Neural progenitor cell (in vitro differentiated cells): ENCODE data around the gene ID1. TPM values are rescaled to one million over a fixed set of nuclear protein-coding genes. Genes with fewer than 3 reads are reported as not detected.
"Not testable (repeated sequence)": the region's sequence is repeated elsewhere in the genome, so short reads cannot be mapped to it uniquely, and the experiment has no call there.

Source experiments
- DNase-seq: peaks from one replicate; pipeline ENCODE4 v3.0.0-alpha.2; 2016; ENCODE audit warnings: low spot score
- H2AFZ ChIP-seq: fragments of 200-600 bp; sonication (generic); replicated peaks from 2 replicates; pipeline ENCODE4 v1.6.1; 2016; ENCODE audit warnings: antibody characterized with exemption
- H3F3A ChIP-seq: fragments of 200-600 bp; sonication (generic); 2 replicates; pipeline ENCODE4 v1.6.1; 2016; ENCODE audit warnings: antibody characterized with exemption, low read depth
- H3K27ac ChIP-seq: fragments of 200-600 bp; sonication (generic); 2 replicates; pipeline ENCODE4 v1.5.1; 2016; ENCODE audit warnings: mild to moderate bottlenecking
- H3K27me3 ChIP-seq: fragments of 200-600 bp; sonication (generic); 2 replicates; pipeline ENCODE4 v1.6.1; 2016; ENCODE audit warnings: mild to moderate bottlenecking, moderate library complexity
- H3K36me3 ChIP-seq: fragments of 200-600 bp; sonication (generic); 2 replicates; pipeline ENCODE4 v1.5.1; 2016
- H3K4me1 ChIP-seq: fragments of 200-600 bp; sonication (generic); 2 replicates; pipeline ENCODE4 v1.6.1; 2016; ENCODE audit warnings: mixed run types
- H3K4me2 ChIP-seq: fragments of 200-600 bp; sonication (generic); 2 replicates; pipeline ENCODE4 v1.6.1; 2016
- H3K4me3 ChIP-seq: fragments of 200-600 bp; sonication (generic); 2 replicates; pipeline ENCODE4 v1.5.1; 2016
- H3K79me2 ChIP-seq: fragments of 200-600 bp; sonication (generic); 2 replicates; pipeline ENCODE4 v1.6.1; 2016; ENCODE audit warnings: low read depth
- H3K9ac ChIP-seq: fragments of 200-600 bp; sonication (generic); 2 replicates; pipeline ENCODE4 v1.6.1; 2016
- H3K9me3 ChIP-seq: fragments of 200-600 bp; sonication (generic); 2 replicates; pipeline ENCODE4 v1.5.1; 2016; ENCODE audit warnings: low read depth
- H4K20me1 ChIP-seq: fragments of 200-600 bp; sonication (generic); 2 replicates; pipeline ENCODE4 v1.6.1; 2016; ENCODE audit warnings: low read depth
- H3K27ac Mint-ChIP-seq: 3 replicates; pipeline ENCODE4 v1.8.0; 2021; ENCODE audit warnings: mixed read lengths
- H3K27me3 Mint-ChIP-seq: 2 replicates; pipeline ENCODE4 v1.8.0; 2022; ENCODE audit warnings: low read depth, mild to moderate bottlenecking, inconsistent platforms, moderate library complexity, mixed read lengths; ENCODE audit not compliant: insufficient read depth
- H3K36me3 Mint-ChIP-seq: 3 replicates; pipeline ENCODE4 v1.8.0; 2021; ENCODE audit warnings: mixed read lengths
- H3K4me1 Mint-ChIP-seq: 3 replicates; pipeline ENCODE4 v1.8.0; 2021; ENCODE audit warnings: mixed read lengths
- H3K4me3 Mint-ChIP-seq: 3 replicates; pipeline ENCODE4 v1.8.0; 2021; ENCODE audit warnings: mild to moderate bottlenecking, moderate library complexity, mixed read lengths
- H3K9me3 Mint-ChIP-seq: 3 replicates; pipeline ENCODE4 v1.8.0; 2020; ENCODE audit warnings: mixed read lengths
- EZH2 ChIP-seq: fragments of 200-600 bp; sonication (generic); IDR thresholded peaks from 2 replicates; pipeline ENCODE4 v1.6.1; 2017; ENCODE audit warnings: antibody characterized with exemption, mild to moderate bottlenecking, moderate library complexity
- EZH2phosphoT487 ChIP-seq: fragments of 200-600 bp; sonication (generic); IDR thresholded peaks from 2 replicates; pipeline ENCODE4 v1.6.1; 2017; ENCODE audit warnings: antibody characterized with exemption
- total RNA-seq: library from RNA; depleted of rRNA; stranded (reverse); fragments of >200 nt; gene quantifications from 2 replicates; pipeline ENCODE4 v1.2.3, GENCODE V29; 2015; ENCODE audit warnings: low replicate concordance
- TF ChIP-seq, protein P1 (sequence below): fragments of 200-600 bp; sonication (generic); IDR thresholded peaks from 2 replicates; pipeline ENCODE4 v1.5.1; 2017; ENCODE audit warnings: antibody characterized with exemption, mild to moderate bottlenecking

ID1 gene
- total RNA-seq, 1 donor from 2014 or later, result 80.8 TPM

DNA sequence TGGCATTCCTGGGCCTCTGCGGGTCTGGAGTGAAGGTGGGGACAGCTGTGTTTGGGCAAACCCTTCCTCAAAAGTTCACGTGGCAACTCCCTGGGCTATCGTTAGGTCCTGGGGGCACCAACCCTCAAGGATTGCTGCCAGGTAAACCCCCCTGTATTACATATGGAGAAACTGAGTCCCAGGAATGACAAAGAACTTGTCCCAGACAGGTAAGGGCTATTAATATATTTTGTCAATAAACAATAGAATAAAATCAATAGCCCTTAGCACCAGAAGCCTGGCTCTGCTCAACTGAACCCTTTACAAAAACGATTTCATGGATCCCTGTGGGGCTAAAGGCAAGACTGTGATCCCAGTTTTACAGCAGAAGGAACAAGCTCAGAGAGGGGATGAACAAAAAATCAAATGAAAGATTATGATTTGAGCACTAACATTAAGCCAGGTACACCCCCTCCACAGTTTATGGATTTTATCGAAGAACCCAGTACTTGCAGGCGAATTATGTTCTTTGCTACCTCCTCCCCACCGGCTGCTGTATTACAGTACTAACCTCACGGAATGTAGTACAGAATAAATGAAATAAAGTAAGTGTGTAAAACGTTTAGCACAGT, 2.7 kb downstream of the ID1 start:
- TF ChIP-seq EZH2phosphoT487 (no peak), EZH2 (no peak)
- TF ChIP-seq, protein P1, sequence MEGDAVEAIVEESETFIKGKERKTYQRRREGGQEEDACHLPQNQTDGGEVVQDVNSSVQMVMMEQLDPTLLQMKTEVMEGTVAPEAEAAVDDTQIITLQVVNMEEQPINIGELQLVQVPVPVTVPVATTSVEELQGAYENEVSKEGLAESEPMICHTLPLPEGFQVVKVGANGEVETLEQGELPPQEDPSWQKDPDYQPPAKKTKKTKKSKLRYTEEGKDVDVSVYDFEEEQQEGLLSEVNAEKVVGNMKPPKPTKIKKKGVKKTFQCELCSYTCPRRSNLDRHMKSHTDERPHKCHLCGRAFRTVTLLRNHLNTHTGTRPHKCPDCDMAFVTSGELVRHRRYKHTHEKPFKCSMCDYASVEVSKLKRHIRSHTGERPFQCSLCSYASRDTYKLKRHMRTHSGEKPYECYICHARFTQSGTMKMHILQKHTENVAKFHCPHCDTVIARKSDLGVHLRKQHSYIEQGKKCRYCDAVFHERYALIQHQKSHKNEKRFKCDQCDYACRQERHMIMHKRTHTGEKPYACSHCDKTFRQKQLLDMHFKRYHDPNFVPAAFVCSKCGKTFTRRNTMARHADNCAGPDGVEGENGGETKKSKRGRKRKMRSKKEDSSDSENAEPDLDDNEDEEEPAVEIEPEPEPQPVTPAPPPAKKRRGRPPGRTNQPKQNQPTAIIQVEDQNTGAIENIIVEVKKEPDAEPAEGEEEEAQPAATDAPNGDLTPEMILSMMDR, result no peak
- peak overlapping the region; percentile 59 for H3K27ac ChIP-seq
- peaks cover 19% of the 10 kb centered on the region for H4K20me1 ChIP-seq
- H3K36me3 ChIP-seq, result no peaks in the 10 kb centered on the region
- no peak for DNase-seq
- H3K4me3 Mint-ChIP-seq, result peak overlapping the region; percentile 99
- peaks cover 46% of the 10 kb centered on the region for H3K4me1 Mint-ChIP-seq
- peaks cover 22% of the 10 kb centered on the region for H3K27me3 ChIP-seq
- peaks cover 56% of the 10 kb centered on the region for H3F3A ChIP-seq
- H3K4me2 ChIP-seq, result peak overlapping the region; percentile 86
- peak overlapping the region; percentile 77 for H3K4me3 ChIP-seq
- peaks cover 29% of the 10 kb centered on the region for H3K4me1 ChIP-seq
- H3K9me3 ChIP-seq, result no peaks in the 10 kb centered on the region
- peaks cover 15% of the 10 kb centered on the region for H3K27me3 Mint-ChIP-seq
- H3K36me3 Mint-ChIP-seq, result peaks cover 16% of the 10 kb centered on the region
- no peak overlapping the region for H3K9ac ChIP-seq
- H3K27ac Mint-ChIP-seq, result peak overlapping the region; percentile 91
- H2AFZ ChIP-seq, result no peak overlapping the region
- H3K79me2 ChIP-seq, result peaks cover 23% of the 10 kb centered on the region
- H3K9me3 Mint-ChIP-seq, result no peaks in the 10 kb centered on the region

DNA sequence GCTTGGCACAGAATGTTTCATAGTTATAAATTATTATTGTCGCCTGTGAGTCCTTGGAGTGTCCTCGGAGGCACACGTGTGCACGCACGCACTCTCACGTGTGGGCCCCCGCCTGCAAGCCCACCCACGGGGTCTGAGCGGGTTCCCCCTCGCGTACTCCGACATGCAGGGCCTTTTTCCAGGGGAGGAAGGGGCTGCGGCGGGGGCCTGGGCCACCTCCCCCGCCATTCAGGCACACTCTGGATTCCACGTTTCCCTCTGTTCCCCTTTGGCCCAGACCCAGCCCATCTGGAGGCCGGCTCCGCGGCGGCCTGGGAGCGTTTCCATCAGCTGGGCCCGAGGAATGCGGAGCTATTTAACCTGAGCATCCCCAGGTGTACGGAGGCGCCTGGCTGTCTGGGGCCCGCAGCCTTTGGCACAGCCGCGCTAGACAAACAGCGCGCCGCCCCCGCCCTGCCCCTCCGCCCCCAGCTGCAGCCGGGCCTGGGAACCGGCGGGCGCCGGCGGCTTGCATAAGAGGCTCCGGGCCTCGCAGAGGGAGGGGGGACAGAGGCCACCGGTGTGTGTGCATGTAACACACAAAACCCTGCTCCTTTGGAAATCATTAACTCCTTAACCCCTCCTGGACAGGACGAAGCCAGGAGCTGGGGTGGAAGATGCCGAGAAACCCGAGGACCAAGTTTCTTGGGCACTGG, 3.3 kb downstream of the ID1 start:
- Histone ChIP-seq H3K36me3 (no peaks in the 10 kb centered on the region), H3K4me2 (peak overlapping the region; percentile 86), H2AFZ (no peak overlapping the region), H3K4me3 (peak overlapping the region; percentile 16), H3F3A (peaks cover 61% of the 10 kb centered on the region), H3K27ac (peak overlapping the region; percentile 59), H3K9me3 (no peaks in the 10 kb centered on the region), H4K20me1 (peaks cover 19% of the 10 kb centered on the region), H3K4me1 (peaks cover 29% of the 10 kb centered on the region), H3K79me2 (peaks cover 23% of the 10 kb centered on the region), H3K9ac (no peak overlapping the region), H3K27me3 (peaks cover 22% of the 10 kb centered on the region)
- TF ChIP-seq, protein P1, result no peak
- peak; percentile 37 for TF ChIP-seq EZH2phosphoT487
- Mint-ChIP-seq H3K9me3 (no peaks in the 10 kb centered on the region), H3K36me3 (peaks cover 15% of the 10 kb centered on the region), H3K4me1 (peaks cover 46% of the 10 kb centered on the region), H3K4me3 (peak overlapping the region; percentile 99), H3K27me3 (peaks cover 15% of the 10 kb centered on the region), H3K27ac (peak overlapping the region; percentile 87)
- peak; percentile 93 for DNase-seq

DNA sequence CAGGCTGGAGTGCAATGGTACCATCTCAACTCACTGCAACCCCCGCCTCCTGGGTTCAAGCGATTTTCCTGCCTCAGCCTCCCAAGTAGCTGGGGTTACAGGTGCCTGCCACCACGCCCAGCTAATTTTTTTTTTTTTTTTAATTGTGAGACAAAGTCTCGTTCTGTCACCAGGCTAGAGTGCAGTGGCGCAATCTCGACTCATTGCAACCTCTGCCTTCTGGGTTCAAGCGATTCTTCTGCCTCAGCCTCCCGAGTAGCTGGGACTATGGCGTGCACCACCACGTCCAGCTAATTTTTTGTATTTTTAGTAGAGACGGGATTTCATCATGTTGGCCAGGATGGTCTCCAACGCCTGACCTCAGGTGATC, 7.2 kb downstream of the ID1 start:
- peaks cover 18% of the 10 kb centered on the region for H3K4me1 ChIP-seq
- H3K36me3 ChIP-seq, H3K4me2 ChIP-seq, H3K9ac ChIP-seq, H3K27ac Mint-ChIP-seq, H3K27me3 Mint-ChIP-seq, H3K79me2 ChIP-seq, H3K27me3 ChIP-seq, H3K9me3 Mint-ChIP-seq, H4K20me1 ChIP-seq, H3K27ac ChIP-seq, H3K9me3 ChIP-seq, H3K4me3 ChIP-seq, H3K36me3 Mint-ChIP-seq, DNase-seq, H2AFZ ChIP-seq: not testable (repeated sequence)
- Mint-ChIP-seq H3K4me1 (peaks cover 29% of the 10 kb centered on the region), H3K4me3 (peak overlapping the region; percentile 67)
- H3F3A ChIP-seq, result peaks cover 30% of the 10 kb centered on the region

DNA sequence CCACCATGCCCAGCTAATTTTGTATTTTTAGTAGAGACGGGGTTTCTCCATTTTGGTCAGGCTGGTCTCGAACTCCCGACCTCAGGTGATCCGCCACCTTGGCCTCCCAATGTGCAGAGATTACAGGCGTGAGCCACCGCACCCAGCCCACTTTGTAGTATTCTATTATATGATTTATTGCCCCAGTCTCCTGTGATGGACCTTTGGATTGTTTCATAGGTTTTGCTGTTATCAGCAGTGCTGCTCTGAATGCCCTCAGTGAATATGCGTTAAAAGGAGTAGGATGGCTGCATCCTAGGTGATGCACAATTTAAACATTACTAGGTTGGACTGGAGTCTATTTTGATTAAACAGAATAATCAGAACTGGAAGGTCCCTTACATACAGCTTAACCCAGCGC, 10.3 kb downstream of the ID1 start:
- no peak overlapping the region for H3K4me3 ChIP-seq
- TF ChIP-seq EZH2, result no peak
- TF ChIP-seq, protein P1, result no peak
- TF ChIP-seq EZH2phosphoT487, result no peak
- DNase-seq, result no peak
- H3K27me3 ChIP-seq, result no peaks in the 10 kb centered on the region
- H3K4me1 Mint-ChIP-seq, result peaks cover 14% of the 10 kb centered on the region
- H2AFZ ChIP-seq, result no peak overlapping the region
- no peaks in the 10 kb centered on the region for H3K79me2 ChIP-seq
- no peak overlapping the region for H3K4me2 ChIP-seq
- no peaks in the 10 kb centered on the region for H4K20me1 ChIP-seq
- no peak overlapping the region for H3K27ac Mint-ChIP-seq
- peaks cover 9% of the 10 kb centered on the region for H3F3A ChIP-seq
- H3K36me3 Mint-ChIP-seq, result no peaks in the 10 kb centered on the region
- no peaks in the 10 kb centered on the region for H3K9me3 Mint-ChIP-seq
- no peak overlapping the region for H3K27ac ChIP-seq
- H3K4me1 ChIP-seq, result no peaks in the 10 kb centered on the region
- no peaks in the 10 kb centered on the region for H3K9me3 ChIP-seq
- H3K4me3 Mint-ChIP-seq, result no peak overlapping the region
- H3K27me3 Mint-ChIP-seq, result peaks cover 6% of the 10 kb centered on the region
- H3K9ac ChIP-seq, result no peak overlapping the region
- no peaks in the 10 kb centered on the region for H3K36me3 ChIP-seq
